ENCODE results near the gene MPO.

Gene MPO

GRCh38 chr17:58265902-58266875 is 14.5 kb downstream of the MPO start:
- TF ChIP-seq CTCF (IDR thresholded peaks at IDR 0.05; ENCODE audit: insufficient read depth, low read depth, low read length, missing control alignments) = no peak
- DNase-seq (ENCODE audit: low read depth) = no peak
- H3K4me3 ChIP-seq (ENCODE audit: low read length) = no peak overlapping the region

- DNase-seq (ENCODE audit: low read depth) = no peak
- TF ChIP-seq CTCF (IDR thresholded peaks at IDR 0.05; ENCODE audit: insufficient read depth, low read depth, low read length, missing control alignments) = no peak
- H3K4me3 ChIP-seq (ENCODE audit: low read length) = no peak overlapping the region
Measured at GRCh38 chr17:58265271-58265670, 15.5 kb downstream of the MPO start.

- H3K4me3 ChIP-seq (ENCODE audit: low read length) = no peak overlapping the region
- no peak for DNase-seq (ENCODE audit: low read depth)
- no peak for TF ChIP-seq CTCF (IDR thresholded peaks at IDR 0.05; ENCODE audit: insufficient read depth, low read depth, low read length, missing control alignments)
Measured at GRCh38 chr17:58264407-58265103, 16.2 kb downstream of the MPO start.

- no peak overlapping the region for H3K4me3 ChIP-seq (ENCODE audit: low read length)
Measured at GRCh38 chr17:58263773-58264172, 17.0 kb downstream of the MPO start.

GRCh38 chr17:58262149-58262548 is 18.6 kb downstream of the MPO start:
- TF ChIP-seq CTCF (IDR thresholded peaks at IDR 0.05; ENCODE audit: insufficient read depth, low read depth, low read length, missing control alignments) = no peak
- no peak for DNase-seq (ENCODE audit: low read depth)
- H3K4me3 ChIP-seq (ENCODE audit: low read length) = no peak overlapping the region

More at GRCh38 chr17:58263773-58264172, 17.0 kb downstream of the MPO start:
- no peak for TF ChIP-seq CTCF (IDR thresholded peaks at IDR 0.05; ENCODE audit: insufficient read depth, low read depth, low read length, missing control alignments)
- DNase-seq (ENCODE audit: low read depth) = no peak

GRCh38 chr17:58254803-58255202 is 25.9 kb downstream of the MPO start:
- peak; percentile 20 for TF ChIP-seq CTCF (IDR thresholded peaks at IDR 0.05; ENCODE audit: insufficient read depth, low read depth, low read length, missing control alignments)
- no peak for DNase-seq (ENCODE audit: low read depth)

More at GRCh38 chr17:58254803-58255202, 25.9 kb downstream of the MPO start:
- no peak overlapping the region for H3K4me3 ChIP-seq (ENCODE audit: low read length)
